ENCODE data around the gene NUAK2. TPM values are rescaled to one million over a fixed set of nuclear protein-coding genes. Genes with fewer than 3 reads are reported as not detected.

The NUAK2 gene
- total RNA-seq, result 1.9 and 4.6 TPM in 2 replicates

DNA sequence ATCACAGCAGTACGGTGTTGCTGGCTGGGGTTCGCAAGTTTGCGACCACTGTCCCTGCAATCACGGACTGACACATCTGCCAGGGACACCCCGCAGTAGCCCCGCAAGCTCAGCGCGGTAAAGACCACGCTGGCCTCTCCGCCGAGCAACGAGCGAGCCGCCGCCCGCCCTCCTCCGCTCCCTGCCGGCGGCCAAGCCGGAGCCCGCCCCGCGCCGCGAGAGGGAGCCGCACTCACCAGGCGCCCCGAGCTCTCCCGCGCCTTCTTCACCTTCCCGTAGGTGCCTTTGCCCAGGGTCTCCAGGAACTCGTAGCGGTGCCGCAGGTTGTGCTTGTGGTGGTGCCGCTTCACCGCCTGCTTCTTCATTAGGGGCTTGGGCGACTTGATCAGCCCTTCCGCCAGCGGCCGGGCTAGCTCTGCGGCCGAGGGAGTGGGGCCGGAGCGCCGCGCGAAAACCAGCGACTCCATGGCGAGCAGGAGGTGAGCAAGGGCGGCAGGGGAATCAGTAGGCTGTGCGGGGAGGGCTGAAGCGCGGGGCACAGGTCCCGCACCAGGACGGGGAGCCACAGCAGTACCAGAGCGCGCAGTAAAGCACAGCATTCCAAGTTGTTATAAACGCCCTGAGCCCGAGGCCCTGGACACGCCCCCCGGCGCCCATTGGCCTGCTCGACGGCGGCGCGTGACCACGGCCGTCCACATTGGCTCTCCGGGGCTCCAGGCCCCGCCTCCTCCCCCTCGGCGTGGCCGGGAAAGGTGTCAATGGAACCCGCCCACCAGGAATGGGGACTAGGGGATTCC is at the start of gene NUAK2:
Gene NUAK2 (minus strand): TSS at position 584 of the 797 bp plus-strand sequence. CDS start 117 bp downstream, at position 467.

DNA sequence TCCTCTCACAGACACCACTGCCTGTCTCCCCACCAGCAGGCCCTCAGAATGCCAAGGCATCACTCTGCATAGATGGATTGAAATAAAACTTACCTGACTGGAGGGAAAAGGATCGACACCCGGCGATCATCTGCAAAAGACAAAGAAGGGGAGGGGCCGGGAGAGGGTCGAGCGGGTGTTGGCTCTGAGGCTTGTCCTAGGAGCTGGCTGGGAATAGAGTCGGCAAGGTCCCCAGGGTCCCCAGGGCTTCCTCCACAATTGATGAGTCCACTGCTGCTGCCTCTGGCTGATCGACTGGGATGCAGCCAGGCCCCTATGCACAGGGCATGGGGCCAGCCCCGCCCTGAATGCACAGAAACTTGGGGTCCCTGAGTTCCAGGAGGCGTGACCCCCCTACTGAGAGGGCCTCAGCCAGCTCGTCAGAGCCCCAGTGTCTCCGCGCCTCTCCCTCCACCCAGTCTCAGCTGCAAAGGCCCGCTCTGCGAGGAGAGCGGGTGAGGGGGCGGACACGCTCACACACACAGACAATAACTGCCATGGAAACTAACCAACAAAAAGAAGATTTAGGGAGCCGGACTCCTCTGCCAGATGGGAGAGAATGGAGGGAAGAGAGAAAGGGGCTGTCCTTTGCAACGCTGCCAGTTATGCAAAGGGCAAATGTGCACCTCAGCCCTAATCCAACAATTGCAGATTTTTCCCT is 35.0 kb upstream of the NUAK2 start, which contains the start of gene KLHDC8A:
Gene KLHDC8A (minus strand): TSS at position 483 of the 700 bp plus-strand sequence. CDS start 13,318 bp downstream, outside the sequence.

Other genes with a start within 250 kb of the NUAK2 start
- 0.77 and 2.3 TPM in 2 replicates for gene TMEM81, start 237.3 kb downstream of the NUAK2 start, total RNA-seq
- gene RBBP5, start 199.8 kb downstream of the NUAK2 start, total RNA-seq, result 8.3 and 8.8 TPM in 2 replicates
- 6.5 and 9.9 TPM in 2 replicates for gene DSTYK, start 110.0 kb downstream of the NUAK2 start, total RNA-seq
- gene TMCC2, start 93.8 kb downstream of the NUAK2 start, total RNA-seq, result 1.4 and 2.7 TPM in 2 replicates
- 0.12 and 0.34 TPM in 2 replicates for gene KLHDC8A, start 35.2 kb upstream of the NUAK2 start, total RNA-seq
- gene LEMD1, start 100.3 kb upstream of the NUAK2 start, total RNA-seq, result not detected in 2 replicates
- not detected in 2 replicates for gene BLACAT1, start 134.3 kb upstream of the NUAK2 start, total RNA-seq
- gene CDK18, start 182.9 kb upstream of the NUAK2 start, total RNA-seq, result 2.2 and 7.4 TPM in 2 replicates